DMS53 treated with DMSO at 0.1 percent for 48 hours (cell line): Measurements from ENCODE around the gene CES3.
"Not testable (repeated sequence)": the region's sequence is repeated elsewhere in the genome, so short reads cannot be mapped to it uniquely, and the experiment has no call there.

Source experiments
- DNase-seq: peaks from one replicate; lab custom pipeline; 2025; ENCODE audit not compliant: unreplicated experiment; lab: John Stamatoyannopoulos, UW

Gene CES3

GRCh38 chr16:66944971-66945370 is 16.1 kb upstream of the CES3 start:
- not testable (repeated sequence) for DNase-seq

- no peak for DNase-seq
Observed at GRCh38 chr16:66945939-66946338, 15.1 kb upstream of the CES3 start.

GRCh38 chr16:66946541-66946940 is 14.5 kb upstream of the CES3 start:
- no peak for DNase-seq

- no peak for DNase-seq
Observed at GRCh38 chr16:66946974-66947301, 14.1 kb upstream of the CES3 start.

- peak; percentile 72 for DNase-seq
Observed at GRCh38 chr16:66947302-66948065, 13.6 kb upstream of the CES3 start.

GRCh38 chr16:66948134-66948836 is 12.8 kb upstream of the CES3 start:
- DNase-seq, result no peak

GRCh38 chr16:66948837-66949225 is 12.2 kb upstream of the CES3 start:
- DNase-seq, result no peak

- DNase-seq, result no peak
Observed at GRCh38 chr16:66949472-66949871, 11.6 kb upstream of the CES3 start.

GRCh38 chr16:66950437-66950836 is 10.6 kb upstream of the CES3 start:
- no peak for DNase-seq

GRCh38 chr16:66950971-66951790 is 9.9 kb upstream of the CES3 start:
- no peak for DNase-seq

- no peak for DNase-seq
Observed at GRCh38 chr16:66952430-66953110, 8.5 kb upstream of the CES3 start.

GRCh38 chr16:66953462-66954096 is 7.5 kb upstream of the CES3 start:
- no peak for DNase-seq

GRCh38 chr16:66954097-66954659 is 6.9 kb upstream of the CES3 start:
- peak; percentile 48 for DNase-seq

GRCh38 chr16:66955363-66956153 is 5.5 kb upstream of the CES3 start:
- DNase-seq, result not testable (repeated sequence)

- not testable (repeated sequence) for DNase-seq
Observed at GRCh38 chr16:66956154-66956457, 5.0 kb upstream of the CES3 start.

GRCh38 chr16:66958857-66959703 is 2.0 kb upstream of the CES3 start:
- DNase-seq, result no peak

- DNase-seq, result no peak
Observed at GRCh38 chr16:66959704-66960161, 1.3 kb upstream of the CES3 start.

- no peak for DNase-seq
Observed at GRCh38 chr16:66960270-66960669, 796 bp upstream of the CES3 start.

- DNase-seq, result no peak
Observed at GRCh38 chr16:66961914-66962313, 848 bp downstream of the CES3 start.
